Activated CD8-positive, alpha-beta memory T cell treated with anti-CD3 and anti-CD28 coated beads, Interleukin-2, amount 50 U/mL, for 48 hours (primary cell): ENCODE data around the gene MAPK9.
A peak's percentile ranks its signal among the peaks of the same experiment; 100 is the strongest.

Experiments used
- DNase-seq: peaks from one replicate; pipeline ENCODE4 v3.0.0-alpha.2; 2020

Gene MAPK9

GRCh38 chr5:180291943-180292831, at the start of gene MAPK9:
TSS of gene MAPK9 (minus strand) at chr5:180292083. CDS start at chr5:180280561, 11,522 bp downstream.
- peak; percentile 89 for DNase-seq

GRCh38 chr5:180341595-180341994, 49.7 kb upstream of the MAPK9 start:
- no peak for DNase-seq

GRCh38 chr5:180340856-180341255, 49.0 kb upstream of the MAPK9 start:
- DNase-seq = no peak

GRCh38 chr5:180339583-180340183, 47.8 kb upstream of the MAPK9 start:
- DNase-seq = no peak

- no peak for DNase-seq
These were observed 46.3 kb upstream of the MAPK9 start for GRCh38 chr5:180338001-180338707.

GRCh38 chr5:180336234-180337020, 44.5 kb upstream of the MAPK9 start:
- DNase-seq = no peak

- DNase-seq = no peak
These were observed 43.8 kb upstream of the MAPK9 start for GRCh38 chr5:180335614-180336233.

- DNase-seq = no peak
These were observed 43.1 kb upstream of the MAPK9 start for GRCh38 chr5:180334751-180335613.

- DNase-seq = no peak
These were observed 42.3 kb upstream of the MAPK9 start for GRCh38 chr5:180334176-180334575.

GRCh38 chr5:180333661-180334060, 41.8 kb upstream of the MAPK9 start:
- no peak for DNase-seq

GRCh38 chr5:180332861-180333260, 41.0 kb upstream of the MAPK9 start:
- no peak for DNase-seq

- no peak for DNase-seq
These were observed 40.2 kb upstream of the MAPK9 start for GRCh38 chr5:180332051-180332517.

GRCh38 chr5:180331647-180331950, 39.7 kb upstream of the MAPK9 start:
- no peak for DNase-seq

GRCh38 chr5:180330810-180331646, 39.1 kb upstream of the MAPK9 start:
- DNase-seq = no peak

GRCh38 chr5:180330270-180330648, 38.4 kb upstream of the MAPK9 start:
- DNase-seq = no peak

GRCh38 chr5:180329606-180330269, 37.9 kb upstream of the MAPK9 start:
- DNase-seq = no peak

GRCh38 chr5:180329138-180329435, 37.2 kb upstream of the MAPK9 start:
- DNase-seq = no peak

GRCh38 chr5:180328296-180329137, 36.6 kb upstream of the MAPK9 start:
- DNase-seq = peak; percentile 95

GRCh38 chr5:180326989-180327565, 35.2 kb upstream of the MAPK9 start:
- no peak for DNase-seq
